Measurements from ENCODE around the gene PCSK2. TPM values are rescaled to one million over a fixed set of nuclear protein-coding genes. Genes with fewer than 3 reads are reported as not detected.

PCSK2 gene
- total RNA-seq, 1 donor from 2014 or later = 28.7 TPM

- Mint-ChIP-seq H3K4me3 (ENCODE audit: unreplicated experiment) (no peak overlapping the region), H3K4me1 (ENCODE audit: low read depth, unreplicated experiment) (peaks cover 18% of the 10 kb centered on the region), H3K9me3 (ENCODE audit: unreplicated experiment) (peaks cover 6% of the 10 kb centered on the region), H3K36me3 (ENCODE audit: unreplicated experiment) (peaks cover 4% of the 10 kb centered on the region), H3K27ac (ENCODE audit: unreplicated experiment) (no peak overlapping the region), H3K27me3 (ENCODE audit: unreplicated experiment) (peaks cover 6% of the 10 kb centered on the region)
- no peak for DNase-seq
- TF ChIP-seq, protein P1, sequence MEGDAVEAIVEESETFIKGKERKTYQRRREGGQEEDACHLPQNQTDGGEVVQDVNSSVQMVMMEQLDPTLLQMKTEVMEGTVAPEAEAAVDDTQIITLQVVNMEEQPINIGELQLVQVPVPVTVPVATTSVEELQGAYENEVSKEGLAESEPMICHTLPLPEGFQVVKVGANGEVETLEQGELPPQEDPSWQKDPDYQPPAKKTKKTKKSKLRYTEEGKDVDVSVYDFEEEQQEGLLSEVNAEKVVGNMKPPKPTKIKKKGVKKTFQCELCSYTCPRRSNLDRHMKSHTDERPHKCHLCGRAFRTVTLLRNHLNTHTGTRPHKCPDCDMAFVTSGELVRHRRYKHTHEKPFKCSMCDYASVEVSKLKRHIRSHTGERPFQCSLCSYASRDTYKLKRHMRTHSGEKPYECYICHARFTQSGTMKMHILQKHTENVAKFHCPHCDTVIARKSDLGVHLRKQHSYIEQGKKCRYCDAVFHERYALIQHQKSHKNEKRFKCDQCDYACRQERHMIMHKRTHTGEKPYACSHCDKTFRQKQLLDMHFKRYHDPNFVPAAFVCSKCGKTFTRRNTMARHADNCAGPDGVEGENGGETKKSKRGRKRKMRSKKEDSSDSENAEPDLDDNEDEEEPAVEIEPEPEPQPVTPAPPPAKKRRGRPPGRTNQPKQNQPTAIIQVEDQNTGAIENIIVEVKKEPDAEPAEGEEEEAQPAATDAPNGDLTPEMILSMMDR (IDR thresholded peaks at IDR 0.05; ENCODE audit: partially characterized antibody, unreplicated experiment) = no peak
These were observed 194.7 kb downstream of the PCSK2 start for GRCh38 chr20:17421493-17421892.

DNA sequence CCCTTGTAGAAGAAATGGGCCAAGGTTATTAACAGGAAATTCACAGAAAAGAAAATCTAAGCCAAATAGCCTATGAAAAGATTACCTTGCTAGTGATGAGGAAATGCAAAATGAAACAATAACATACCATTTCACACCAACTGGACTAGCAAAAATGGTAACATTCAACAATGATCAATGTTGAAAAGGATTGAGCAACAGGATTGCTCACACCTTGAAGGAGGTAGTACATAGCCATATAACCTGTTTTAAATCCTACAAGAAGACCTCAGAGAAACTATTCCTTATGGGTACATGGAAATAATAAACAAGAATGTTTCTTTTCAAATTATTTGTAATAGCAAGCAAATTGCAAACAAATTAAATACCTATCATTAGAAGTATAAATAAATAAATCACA lies 196.9 kb downstream of the PCSK2 start:
- DNase-seq = no peak
- Mint-ChIP-seq H3K36me3 (ENCODE audit: unreplicated experiment) (peaks cover 4% of the 10 kb centered on the region), H3K9me3 (ENCODE audit: unreplicated experiment) (peaks cover 4% of the 10 kb centered on the region), H3K27me3 (ENCODE audit: unreplicated experiment) (peaks cover 2% of the 10 kb centered on the region), H3K27ac (ENCODE audit: unreplicated experiment) (no peak overlapping the region), H3K4me1 (ENCODE audit: low read depth, unreplicated experiment) (peaks cover 10% of the 10 kb centered on the region), H3K4me3 (ENCODE audit: unreplicated experiment) (no peak overlapping the region)
- TF ChIP-seq, protein P1 (IDR thresholded peaks at IDR 0.05; ENCODE audit: partially characterized antibody, unreplicated experiment) = no peak

- H3K27ac Mint-ChIP-seq (ENCODE audit: unreplicated experiment) = no peak overlapping the region
- H3K9me3 Mint-ChIP-seq (ENCODE audit: unreplicated experiment) = no peaks in the 10 kb centered on the region
- no peak for DNase-seq
- H3K36me3 Mint-ChIP-seq (ENCODE audit: unreplicated experiment) = peaks cover 4% of the 10 kb centered on the region
- peaks cover 2% of the 10 kb centered on the region for H3K4me1 Mint-ChIP-seq (ENCODE audit: low read depth, unreplicated experiment)
- peaks cover 2% of the 10 kb centered on the region for H3K27me3 Mint-ChIP-seq (ENCODE audit: unreplicated experiment)
- TF ChIP-seq, protein P1 (IDR thresholded peaks at IDR 0.05; ENCODE audit: partially characterized antibody, unreplicated experiment) = no peak
- H3K4me3 Mint-ChIP-seq (ENCODE audit: unreplicated experiment) = no peak overlapping the region
These were observed 200.8 kb downstream of the PCSK2 start for GRCh38 chr20:17427638-17428037.

DNA sequence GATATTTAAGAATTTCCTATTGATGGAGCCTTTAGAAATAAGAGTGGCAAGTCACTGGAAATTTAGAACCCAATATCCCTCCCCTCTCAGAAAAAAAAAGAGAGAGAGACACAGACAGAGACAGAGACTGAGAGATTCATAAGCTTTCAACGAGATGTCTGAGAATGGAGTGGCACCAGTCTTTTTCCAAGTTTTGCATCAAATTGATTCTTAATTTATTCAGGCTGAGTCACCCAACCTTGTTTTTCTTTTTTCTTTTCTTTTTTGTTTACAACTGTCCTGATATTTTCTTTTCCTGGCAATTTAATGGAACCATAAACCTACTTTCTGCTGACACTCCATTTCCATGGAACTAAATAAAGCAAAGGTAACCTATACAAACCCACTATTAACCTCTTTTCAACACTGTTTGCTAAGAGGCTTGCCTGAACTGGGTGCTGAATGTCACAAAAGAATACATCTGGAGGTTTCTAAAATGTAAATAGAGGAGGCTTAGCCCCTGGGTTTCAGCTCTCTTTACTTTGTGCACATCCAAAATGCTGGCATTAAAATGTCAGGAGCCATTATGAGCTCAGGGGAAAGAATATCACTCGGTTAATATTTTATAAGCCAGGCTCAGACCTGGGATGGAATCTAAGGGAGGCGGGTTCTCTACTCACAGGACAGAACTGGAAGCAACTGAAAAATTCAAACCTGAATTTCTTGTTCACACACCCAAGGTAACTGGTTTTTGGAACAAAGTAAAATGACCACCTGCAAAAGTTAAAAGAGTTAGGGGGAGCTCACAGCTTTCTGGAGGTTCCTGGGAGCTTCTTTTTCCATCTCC lies 203.5 kb downstream of the PCSK2 start:
- Mint-ChIP-seq H3K36me3 (ENCODE audit: unreplicated experiment) (no peaks in the 10 kb centered on the region), H3K4me1 (ENCODE audit: low read depth, unreplicated experiment) (peaks cover 8% of the 10 kb centered on the region), H3K4me3 (ENCODE audit: unreplicated experiment) (no peak overlapping the region), H3K27me3 (ENCODE audit: unreplicated experiment) (no peaks in the 10 kb centered on the region), H3K27ac (ENCODE audit: unreplicated experiment) (no peak overlapping the region), H3K9me3 (ENCODE audit: unreplicated experiment) (no peaks in the 10 kb centered on the region)
- TF ChIP-seq, protein P1 (IDR thresholded peaks at IDR 0.05; ENCODE audit: partially characterized antibody, unreplicated experiment) = no peak
- no peak for DNase-seq

DNA sequence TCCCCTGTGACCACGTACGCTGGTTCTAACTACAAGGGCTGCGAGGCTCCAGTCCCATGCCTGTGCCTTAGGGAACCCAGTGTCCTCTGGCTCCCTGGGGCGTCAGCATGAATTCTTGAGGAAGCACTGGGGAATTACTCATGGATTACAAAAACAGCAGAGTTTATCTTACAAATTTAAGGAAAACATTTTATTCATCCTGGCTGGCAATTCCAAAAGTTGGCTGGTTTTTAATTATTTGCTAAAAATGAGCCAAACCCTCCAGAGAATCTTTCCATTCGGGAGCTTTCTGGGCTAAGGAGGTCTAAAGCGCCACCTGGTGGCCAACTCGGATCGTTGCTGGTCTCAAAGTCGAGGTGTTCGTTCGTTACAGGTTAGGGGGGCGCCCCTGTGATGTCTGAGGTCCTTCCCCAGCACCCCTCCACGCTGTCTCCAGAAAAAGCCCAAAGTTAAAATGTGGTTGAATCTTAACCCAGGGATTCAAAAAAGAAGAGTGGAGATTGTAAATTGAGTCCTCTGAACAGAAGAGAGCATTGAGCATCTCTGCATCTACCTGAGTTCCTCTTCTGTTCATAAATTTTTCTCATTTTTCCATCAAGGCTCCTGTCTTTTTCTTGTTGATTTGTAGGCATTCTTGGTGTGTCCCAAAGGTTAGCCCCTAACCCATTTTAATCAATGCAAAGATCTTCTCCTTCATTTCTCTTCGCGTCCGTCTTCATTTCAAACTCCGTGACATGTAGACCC lies 205.0 kb downstream of the PCSK2 start:
- no peaks in the 10 kb centered on the region for H3K36me3 Mint-ChIP-seq (ENCODE audit: unreplicated experiment)

More for the DNA sequence above, 205.0 kb downstream of the PCSK2 start:
- Mint-ChIP-seq H3K4me1 (ENCODE audit: low read depth, unreplicated experiment) (peaks cover 8% of the 10 kb centered on the region), H3K27ac (ENCODE audit: unreplicated experiment) (no peak overlapping the region), H3K27me3 (ENCODE audit: unreplicated experiment) (no peaks in the 10 kb centered on the region), H3K9me3 (ENCODE audit: unreplicated experiment) (no peaks in the 10 kb centered on the region), H3K4me3 (ENCODE audit: unreplicated experiment) (no peak overlapping the region)
- peak; percentile 73 for DNase-seq
- TF ChIP-seq, protein P1 (IDR thresholded peaks at IDR 0.05; ENCODE audit: partially characterized antibody, unreplicated experiment) = peak; percentile 99

Measured in glutamatergic neuron (in vitro differentiated cells).